HepG2 (cell line): Measurements from ENCODE around the gene C14orf119. TPM values are rescaled to one million over a fixed set of nuclear protein-coding genes. Genes with fewer than 3 reads are reported as not detected.

Experiments
- AKAP8 ChIP-seq: sonication (generic); formaldehyde crosslinking; IDR thresholded peaks from 2 replicates; pipeline ENCODE4 v1.5.1; 2020; ENCODE audit warnings: mild to moderate bottlenecking, missing genetic modification reagents
- BRD4 ChIP-seq: sonication (generic); formaldehyde crosslinking; IDR thresholded peaks from 2 replicates; pipeline ENCODE4 v1.4.0; 2020; ENCODE audit warnings: missing genetic modification reagents
- FOXA3 ChIP-seq: IDR thresholded peaks from 2 replicates; pipeline ENCODE4 v1.6.1; 2016; ENCODE audit warnings: missing genetic modification reagents, missing compliant biosample characterization
- FOXO1 ChIP-seq: sonication (generic); formaldehyde crosslinking; IDR thresholded peaks from 2 replicates; pipeline ENCODE4 v1.4.0; 2020; ENCODE audit warnings: missing genetic modification reagents
- GABPB1 ChIP-seq: IDR thresholded peaks from 2 replicates; pipeline ENCODE4 v1.6.1; 2016; ENCODE audit warnings: mild to moderate bottlenecking, missing genetic modification reagents, moderate library complexity, missing compliant biosample characterization
- HIVEP1 ChIP-seq: sonication (generic); formaldehyde crosslinking; IDR thresholded peaks from 2 replicates; pipeline ENCODE4 v1.4.0; 2020; ENCODE audit warnings: mild to moderate bottlenecking, missing genetic modification reagents
- RBM39 ChIP-seq: fragments of 200-400 bp; formaldehyde crosslinking; IDR thresholded peaks from one replicate; pipeline ENCODE4 v1.6.1; 2018; ENCODE audit warnings: antibody characterized with exemption, mild to moderate bottlenecking, low read depth, low read length; ENCODE audit not compliant: poor library complexity, severe bottlenecking
- RXRA ChIP-seq: sonication (generic); formaldehyde crosslinking; IDR thresholded peaks from 2 replicates; pipeline ENCODE4 v1.5.1; 2020; ENCODE audit warnings: missing genetic modification reagents
- SMC3 ChIP-seq: IDR thresholded peaks from 2 replicates; pipeline ENCODE4 v1.6.1; 2011; ENCODE audit warnings: low read length, improper control_type of control experiment
- YY1 ChIP-seq: IDR thresholded peaks from 2 replicates; pipeline ENCODE4 v1.6.1; 2011; ENCODE audit warnings: low read length, low read depth, moderate library complexity, mild to moderate bottlenecking; ENCODE audit not compliant: insufficient read depth, insufficient replicate concordance
- ZNF24 ChIP-seq: fragments of 450-650 bp; IDR thresholded peaks from 2 replicates; pipeline ENCODE4 v1.6.1; 2017; ENCODE audit warnings: antibody characterized with exemption, mild to moderate bottlenecking
- ZNF354B ChIP-seq: sonication (generic); formaldehyde crosslinking; IDR thresholded peaks from 2 replicates; pipeline ENCODE4 v1.8.0; 2022; ENCODE audit warnings: mild to moderate bottlenecking, missing genetic modification reagents
- ZNF468 ChIP-seq: sonication (generic); formaldehyde crosslinking; IDR thresholded peaks from 2 replicates; pipeline ENCODE4 v1.8.0; 2022; ENCODE audit warnings: mild to moderate bottlenecking, moderate library complexity, missing genetic modification reagents
- ZNF572 ChIP-seq: sonication (generic); formaldehyde crosslinking; IDR thresholded peaks from 2 replicates; pipeline ENCODE4 v1.5.1; 2020; ENCODE audit warnings: mild to moderate bottlenecking, missing genetic modification reagents
- ZSCAN9 ChIP-seq: IDR thresholded peaks from 2 replicates; pipeline ENCODE4 v1.6.1; 2016; ENCODE audit warnings: borderline replicate concordance
- polyA plus RNA-seq, 8 experiments: library from polyadenylated mRNA; depleted of rRNA in 3 of 8; stranded (reverse) in 7 of 8; unstranded in 1 of 8; fragments of >200 nt; fragmentation: Illumina TruSeq in 4 of 8; extraction: Trizol in 4 of 8; gene quantifications; 2 replicates each; pipeline versions ENCODE4 v1.2.1 to v1.2.3, GENCODE V29; 2011 to 2016; ENCODE audit warnings: low read depth in 4 of 8, missing spikeins in 1 of 8, mixed read lengths in 1 of 8; ENCODE audit not compliant: insufficient read depth in 1 of 8
- total RNA-seq, 5 experiments: library from RNA; depleted of rRNA; stranded (reverse); fragments of >200 nt; fragmentation: Illumina TruSeq; extraction: Trizol; gene quantifications; 2 replicates each; pipeline ENCODE4 v1.2.3, GENCODE V29; 2016; ENCODE audit warnings: low read depth in 1 of 5
- TF ChIP-seq, protein P1 (sequence below): sonication (generic); formaldehyde crosslinking; IDR thresholded peaks from 2 replicates; pipeline ENCODE4 v1.4.0; 2020; ENCODE audit warnings: missing genetic modification reagents
- TF ChIP-seq, protein P2 (sequence below): IDR thresholded peaks from 2 replicates; pipeline ENCODE4 v1.6.1; 2018; ENCODE audit warnings: missing genetic modification reagents, mild to moderate bottlenecking, missing compliant biosample characterization
- TF ChIP-seq, protein P3 (sequence below): sonication (generic); formaldehyde crosslinking; IDR thresholded peaks from 2 replicates; pipeline ENCODE4 v1.5.0; 2020; ENCODE audit warnings: mild to moderate bottlenecking, missing genetic modification reagents
- TF ChIP-seq, protein P4 (sequence below): sonication (generic); formaldehyde crosslinking; IDR thresholded peaks from 2 replicates; pipeline ENCODE4 v1.8.1; 2023; ENCODE audit warnings: missing genetic modification reagents, inconsistent platforms, borderline replicate concordance
- TF ChIP-seq, protein P5 (sequence below): sonication (generic); formaldehyde crosslinking; IDR thresholded peaks from 2 replicates; pipeline ENCODE4 v1.5.0; 2020; ENCODE audit warnings: mild to moderate bottlenecking, missing genetic modification reagents, moderate library complexity
- TF ChIP-seq, protein P6 (sequence below): fragments of 450-650 bp; IDR thresholded peaks from 2 replicates; pipeline ENCODE4 v1.6.1; 2016

The C14orf119 gene
- total and polyA plus RNA-seq, 2 of the 13 experiments (the other 11 are each of a cell fraction or from before 2014, with no cell fraction given) = 117 to 206 TPM

DNA sequence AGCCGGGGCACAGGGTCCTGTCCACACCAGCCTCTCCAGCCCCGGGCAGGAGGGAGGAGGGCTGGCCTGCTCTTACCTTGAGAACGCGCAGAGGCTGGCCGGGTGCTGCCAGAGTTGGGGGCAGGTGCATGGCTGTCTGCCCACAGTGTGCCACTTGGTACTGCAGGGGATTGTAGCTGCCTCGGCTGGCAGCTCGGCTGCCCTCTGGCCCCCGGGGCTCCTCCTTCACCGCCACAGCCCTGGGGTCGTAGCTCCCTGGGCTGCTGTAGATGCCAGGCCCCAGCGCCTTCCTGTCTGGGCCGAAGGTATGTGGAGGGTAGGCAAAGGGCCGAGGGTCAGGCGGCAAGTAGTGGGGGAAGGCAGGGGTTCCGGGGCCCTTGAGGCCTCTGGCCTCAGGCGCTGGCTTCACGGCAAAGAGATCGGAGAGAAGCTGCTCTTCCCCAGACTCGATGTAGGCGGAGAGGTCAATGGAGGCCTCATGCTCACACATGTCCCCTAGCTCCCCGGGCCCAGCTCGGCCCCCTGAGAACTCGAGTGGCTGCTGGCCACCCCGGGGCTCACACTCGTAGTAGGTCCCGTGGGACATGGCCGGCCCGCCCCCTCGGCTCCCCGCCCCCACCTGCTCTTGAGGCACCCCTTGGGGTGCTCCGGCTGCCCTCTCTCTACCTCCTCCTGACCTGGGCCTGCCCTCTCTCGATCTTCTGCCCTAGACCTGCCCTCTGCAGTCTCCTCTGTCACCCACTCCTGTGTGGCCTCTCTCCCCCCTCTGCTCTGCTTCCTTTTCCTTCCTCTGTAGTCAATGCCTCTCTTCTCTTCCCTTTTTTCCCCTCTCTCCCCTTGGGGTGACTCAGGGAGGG, 23.4 kb downstream of the C14orf119 start, which contains the start of gene CEBPE (continued):
- TF ChIP-seq, protein P1, sequence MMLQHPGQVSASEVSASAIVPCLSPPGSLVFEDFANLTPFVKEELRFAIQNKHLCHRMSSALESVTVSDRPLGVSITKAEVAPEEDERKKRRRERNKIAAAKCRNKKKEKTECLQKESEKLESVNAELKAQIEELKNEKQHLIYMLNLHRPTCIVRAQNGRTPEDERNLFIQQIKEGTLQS (CRISPR knock-in tag) = no peak
- no peak for TF ChIP-seq FOXA3 (CRISPR knock-in tag)
- TF ChIP-seq ZNF354B (CRISPR knock-in tag) = no peak
- TF ChIP-seq AKAP8 (CRISPR knock-in tag) = no peak
- no peak for TF ChIP-seq SMC3
- no peak for TF ChIP-seq ZNF468
- TF ChIP-seq FOXO1 (CRISPR knock-in tag) = peak; percentile 9; the same call in 1 of the 2 replicates
- TF ChIP-seq, protein P2, sequence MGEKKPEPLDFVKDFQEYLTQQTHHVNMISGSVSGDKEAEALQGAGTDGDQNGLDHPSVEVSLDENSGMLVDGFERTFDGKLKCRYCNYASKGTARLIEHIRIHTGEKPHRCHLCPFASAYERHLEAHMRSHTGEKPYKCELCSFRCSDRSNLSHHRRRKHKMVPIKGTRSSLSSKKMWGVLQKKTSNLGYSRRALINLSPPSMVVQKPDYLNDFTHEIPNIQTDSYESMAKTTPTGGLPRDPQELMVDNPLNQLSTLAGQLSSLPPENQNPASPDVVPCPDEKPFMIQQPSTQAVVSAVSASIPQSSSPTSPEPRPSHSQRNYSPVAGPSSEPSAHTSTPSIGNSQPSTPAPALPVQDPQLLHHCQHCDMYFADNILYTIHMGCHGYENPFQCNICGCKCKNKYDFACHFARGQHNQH = no peak
- peak; percentile 30; the same call in 1 of the 2 replicates for TF ChIP-seq GABPB1 (CRISPR knock-in tag)
- 0 out of 2 replicates have a peak, but pooled peaks have one; percentile 60 for TF ChIP-seq BRD4 (CRISPR knock-in tag)
- 0 out of 2 replicates have a peak, but pooled peaks have one; percentile 26 for TF ChIP-seq RXRA (CRISPR knock-in tag)
- TF ChIP-seq ZNF572 (CRISPR knock-in tag) = peak; percentile 87; the same call in 1 of the 2 replicates
- TF ChIP-seq, protein P3, sequence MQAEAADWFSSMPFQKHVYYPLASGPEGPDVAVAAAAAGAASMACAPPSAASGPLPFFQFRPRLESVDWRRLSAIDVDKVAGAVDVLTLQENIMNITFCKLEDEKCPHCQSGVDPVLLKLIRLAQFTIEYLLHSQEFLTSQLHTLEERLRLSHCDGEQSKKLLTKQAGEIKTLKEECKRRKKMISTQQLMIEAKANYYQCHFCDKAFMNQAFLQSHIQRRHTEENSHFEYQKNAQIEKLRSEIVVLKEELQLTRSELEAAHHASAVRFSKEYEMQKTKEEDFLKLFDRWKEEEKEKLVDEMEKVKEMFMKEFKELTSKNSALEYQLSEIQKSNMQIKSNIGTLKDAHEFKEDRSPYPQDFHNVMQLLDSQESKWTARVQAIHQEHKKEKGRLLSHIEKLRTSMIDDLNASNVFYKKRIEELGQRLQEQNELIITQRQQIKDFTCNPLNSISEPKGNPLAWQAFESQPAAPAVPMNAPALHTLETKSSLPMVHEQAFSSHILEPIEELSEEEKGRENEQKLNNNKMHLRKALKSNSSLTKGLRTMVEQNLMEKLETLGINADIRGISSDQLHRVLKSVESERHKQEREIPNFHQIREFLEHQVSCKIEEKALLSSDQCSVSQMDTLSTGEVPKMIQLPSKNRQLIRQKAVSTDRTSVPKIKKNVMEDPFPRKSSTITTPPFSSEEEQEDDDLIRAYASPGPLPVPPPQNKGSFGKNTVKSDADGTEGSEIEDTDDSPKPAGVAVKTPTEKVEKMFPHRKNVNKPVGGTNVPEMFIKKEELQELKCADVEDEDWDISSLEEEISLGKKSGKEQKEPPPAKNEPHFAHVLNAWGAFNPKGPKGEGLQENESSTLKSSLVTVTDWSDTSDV (CRISPR knock-in tag) = peak; percentile 19; the same call in 1 of the 2 replicates
- TF ChIP-seq, protein P4, sequence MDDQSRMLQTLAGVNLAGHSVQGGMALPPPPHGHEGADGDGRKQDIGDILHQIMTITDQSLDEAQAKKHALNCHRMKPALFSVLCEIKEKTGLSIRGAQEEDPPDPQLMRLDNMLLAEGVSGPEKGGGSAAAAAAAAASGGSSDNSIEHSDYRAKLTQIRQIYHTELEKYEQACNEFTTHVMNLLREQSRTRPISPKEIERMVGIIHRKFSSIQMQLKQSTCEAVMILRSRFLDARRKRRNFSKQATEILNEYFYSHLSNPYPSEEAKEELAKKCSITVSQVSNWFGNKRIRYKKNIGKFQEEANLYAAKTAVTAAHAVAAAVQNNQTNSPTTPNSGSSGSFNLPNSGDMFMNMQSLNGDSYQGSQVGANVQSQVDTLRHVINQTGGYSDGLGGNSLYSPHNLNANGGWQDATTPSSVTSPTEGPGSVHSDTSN (CRISPR knock-in tag) = no peak
- no peak for TF ChIP-seq ZNF24
- TF ChIP-seq, protein P5, sequence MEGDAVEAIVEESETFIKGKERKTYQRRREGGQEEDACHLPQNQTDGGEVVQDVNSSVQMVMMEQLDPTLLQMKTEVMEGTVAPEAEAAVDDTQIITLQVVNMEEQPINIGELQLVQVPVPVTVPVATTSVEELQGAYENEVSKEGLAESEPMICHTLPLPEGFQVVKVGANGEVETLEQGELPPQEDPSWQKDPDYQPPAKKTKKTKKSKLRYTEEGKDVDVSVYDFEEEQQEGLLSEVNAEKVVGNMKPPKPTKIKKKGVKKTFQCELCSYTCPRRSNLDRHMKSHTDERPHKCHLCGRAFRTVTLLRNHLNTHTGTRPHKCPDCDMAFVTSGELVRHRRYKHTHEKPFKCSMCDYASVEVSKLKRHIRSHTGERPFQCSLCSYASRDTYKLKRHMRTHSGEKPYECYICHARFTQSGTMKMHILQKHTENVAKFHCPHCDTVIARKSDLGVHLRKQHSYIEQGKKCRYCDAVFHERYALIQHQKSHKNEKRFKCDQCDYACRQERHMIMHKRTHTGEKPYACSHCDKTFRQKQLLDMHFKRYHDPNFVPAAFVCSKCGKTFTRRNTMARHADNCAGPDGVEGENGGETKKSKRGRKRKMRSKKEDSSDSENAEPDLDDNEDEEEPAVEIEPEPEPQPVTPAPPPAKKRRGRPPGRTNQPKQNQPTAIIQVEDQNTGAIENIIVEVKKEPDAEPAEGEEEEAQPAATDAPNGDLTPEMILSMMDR (CRISPR knock-in tag) = 0 out of 2 replicates have a peak, but pooled peaks have one; percentile 13
- peak; percentile 21 for TF ChIP-seq RBM39
- no peak for TF ChIP-seq ZSCAN9 (CRISPR knock-in tag)
- TF ChIP-seq, protein P6, sequence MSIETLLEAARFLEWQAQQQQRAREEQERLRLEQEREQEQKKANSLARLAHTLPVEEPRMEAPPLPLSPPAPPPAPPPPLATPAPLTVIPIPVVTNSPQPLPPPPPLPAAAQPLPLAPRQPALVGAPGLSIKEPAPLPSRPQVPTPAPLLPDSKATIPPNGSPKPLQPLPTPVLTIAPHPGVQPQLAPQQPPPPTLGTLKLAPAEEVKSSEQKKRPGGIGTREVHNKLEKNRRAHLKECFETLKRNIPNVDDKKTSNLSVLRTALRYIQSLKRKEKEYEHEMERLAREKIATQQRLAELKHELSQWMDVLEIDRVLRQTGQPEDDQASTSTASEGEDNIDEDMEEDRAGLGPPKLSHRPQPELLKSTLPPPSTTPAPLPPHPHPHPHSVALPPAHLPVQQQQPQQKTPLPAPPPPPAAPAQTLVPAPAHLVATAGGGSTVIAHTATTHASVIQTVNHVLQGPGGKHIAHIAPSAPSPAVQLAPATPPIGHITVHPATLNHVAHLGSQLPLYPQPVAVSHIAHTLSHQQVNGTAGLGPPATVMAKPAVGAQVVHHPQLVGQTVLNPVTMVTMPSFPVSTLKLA = no peak
- peak; percentile 44; the same call in 1 of the 2 replicates for TF ChIP-seq HIVEP1 (CRISPR knock-in tag)
- TF ChIP-seq YY1 = no peak
